Tibial nerve (tissue), 4 donors: Measurements from ENCODE around the gene SLC25A17. TPM values are rescaled to one million over a fixed set of nuclear protein-coding genes. Genes with fewer than 3 reads are reported as not detected.

Experiments
- DNase-seq, 2 donors: peaks; one replicate each; pipeline ENCODE4 v3.0.0-alpha.2; 2019; ENCODE audit warnings: low spot score in 2 of 2
- H3K27ac ChIP-seq, 4 donors: fragments of 200-600 bp; sonication (generic) in 3 of 4; one replicate each; pipeline ENCODE4 v1.5.1; 2017 to 2019; ENCODE audit warnings: mild to moderate bottlenecking in 1 of 4
- H3K27me3 ChIP-seq, 2 donors: fragments of 200-600 bp; sonication (generic) in 1 of 2; one replicate each; pipeline versions ENCODE4 v1.5.1 to v1.6.0; 2017 to 2019
- H3K36me3 ChIP-seq, 3 donors: fragments of 200-600 bp; sonication (generic); one replicate each; pipeline ENCODE4 v1.5.1; 2018 to 2019
- H3K4me1 ChIP-seq, 4 donors: fragments of 200-600 bp; sonication (generic) in 3 of 4; one replicate each; pipeline ENCODE4 v1.5.1; 2017 to 2019
- H3K4me3 ChIP-seq, 4 donors: fragments of 200-600 bp; sonication (generic) in 3 of 4; one replicate each; pipeline ENCODE4 v1.5.1; 2017 to 2019; ENCODE audit warnings: mild to moderate bottlenecking in 1 of 4, moderate library complexity in 1 of 4
- H3K9me3 ChIP-seq, 4 donors: fragments of 200-600 bp; sonication (generic) in 3 of 4; one replicate each; pipeline ENCODE4 v1.5.1; 2017 to 2019
- CTCF ChIP-seq, 5 experiments: fragments of 200-600 bp in 3 of 5; fragments of 450-650 bp in 2 of 5; sonication (generic) in 3 of 5; IDR thresholded peaks; one replicate each; pipeline ENCODE4 v1.5.1; 2016 to 2019; ENCODE audit warnings: antibody characterized with exemption in 5 of 5, mild to moderate bottlenecking in 3 of 5, moderate library complexity in 2 of 5
- EP300 ChIP-seq, 2 donors: sonication (generic); formaldehyde crosslinking; IDR thresholded peaks; one replicate each; pipeline ENCODE4 v1.6.1; 2017; ENCODE audit warnings: antibody characterized with exemption in 2 of 2, mild to moderate bottlenecking in 1 of 2
- POLR2A ChIP-seq, 2 donors: fragments of 450-650 bp; IDR thresholded peaks; one replicate each; pipeline ENCODE4 v1.6.1; 2017; ENCODE audit warnings: antibody characterized with exemption in 2 of 2, mild to moderate bottlenecking in 2 of 2, moderate library complexity in 2 of 2
- WGBS, 2 donors: methylation state at CpG; one replicate each; pipeline ENCODE4 v1.1.5; 2018; 5-methylcytosine and 5-hydroxymethylcytosine counted together
- total RNA-seq, 4 donors: library from RNA; depleted of rRNA; stranded (reverse); fragments of >200 nt; gene quantifications; one replicate each; pipeline ENCODE4 v1.1.0, GENCODE V29; 2016

Gene SLC25A17
- total RNA-seq, 4 donors from 2014 or later: 19.3 to 34.1 (median 21.4) TPM

GRCh38 chr22:40747361-40747760 lies 71.8 kb downstream of the SLC25A17 start:
- no peak for DNase-seq
- TF ChIP-seq CTCF (IDR thresholded peaks at IDR 0.05) (no peak), EP300 (IDR thresholded peaks at IDR 0.05) (no peak), POLR2A (IDR thresholded peaks at IDR 0.05) (no peak)
- WGBS, 2 donors: 53 to 67% methylated on average over 1 of the region's 1 CpG

DNA sequence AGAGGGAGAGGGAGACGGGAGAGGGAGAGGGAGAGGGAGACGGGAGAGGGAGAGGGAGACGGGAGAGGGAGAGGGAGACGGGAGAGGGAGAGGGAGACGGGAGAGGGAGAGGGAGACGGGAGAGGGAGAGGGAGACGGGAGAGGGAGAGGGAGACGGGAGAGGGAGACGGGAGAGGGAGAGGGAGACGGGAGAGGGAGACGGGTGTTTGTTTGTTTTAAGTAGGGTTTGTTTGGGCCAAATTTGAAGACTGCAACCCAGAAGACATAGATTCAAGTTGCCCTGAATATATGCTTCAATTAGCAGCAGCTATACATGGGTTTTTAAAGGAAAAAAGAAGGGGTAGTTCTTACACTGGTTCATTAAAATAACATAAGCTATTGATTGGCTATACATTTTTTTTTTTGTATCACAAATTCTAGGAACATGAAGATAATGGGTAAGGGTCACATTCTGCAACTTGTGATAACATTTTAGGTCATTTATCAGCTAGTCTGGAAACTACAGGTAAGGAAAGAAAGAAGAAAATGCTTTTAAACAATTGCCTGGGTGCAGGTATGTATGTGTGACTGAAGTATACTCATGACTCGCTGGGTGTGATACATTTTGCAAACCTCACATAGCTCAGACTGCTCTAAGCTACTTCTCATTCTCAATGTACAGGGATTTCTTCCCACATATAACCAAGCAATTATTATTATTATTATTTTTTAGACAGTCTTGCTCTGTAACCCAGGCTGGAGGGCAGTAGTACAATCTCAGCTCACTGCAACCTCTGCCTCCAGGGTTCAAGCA lies 72.5 kb downstream of the SLC25A17 start:
- Histone ChIP-seq H3K9me3 (peaks cover 0 to 10% (median 0%) of the 10 kb centered on the region in 4 donors), H3K4me1 (peaks cover 0 to 16% (median 0%) of the 10 kb centered on the region in 4 donors), H3K4me3 (peak overlapping the region in 1 of 4 donors; percentile 5), H3K36me3 (no peaks in the 10 kb centered on the region), H3K27ac (peak overlapping the region in 1 of 4 donors; percentile 61), H3K27me3 (no peaks in the 10 kb centered on the region)
- no peak for DNase-seq
- TF ChIP-seq EP300 (IDR thresholded peaks at IDR 0.05) (no peak), POLR2A (IDR thresholded peaks at IDR 0.05) (no peak)
- WGBS, 2 donors: 61 to 65% methylated on average over 8 of the region's 12 CpGs

More at GRCh38 chr22:40747361-40747760, 71.8 kb downstream of the SLC25A17 start:
- peaks cover 0 to 10% (median 0%) of the 10 kb centered on the region in 4 donors for H3K9me3 ChIP-seq
- no peaks in the 10 kb centered on the region for H3K27me3 ChIP-seq
- no peaks in the 10 kb centered on the region for H3K36me3 ChIP-seq
- peaks cover 0 to 22% (median 0%) of the 10 kb centered on the region in 4 donors for H3K4me1 ChIP-seq
- no peak overlapping the region for H3K4me3 ChIP-seq
- H3K27ac ChIP-seq: no peak overlapping the region

DNA sequence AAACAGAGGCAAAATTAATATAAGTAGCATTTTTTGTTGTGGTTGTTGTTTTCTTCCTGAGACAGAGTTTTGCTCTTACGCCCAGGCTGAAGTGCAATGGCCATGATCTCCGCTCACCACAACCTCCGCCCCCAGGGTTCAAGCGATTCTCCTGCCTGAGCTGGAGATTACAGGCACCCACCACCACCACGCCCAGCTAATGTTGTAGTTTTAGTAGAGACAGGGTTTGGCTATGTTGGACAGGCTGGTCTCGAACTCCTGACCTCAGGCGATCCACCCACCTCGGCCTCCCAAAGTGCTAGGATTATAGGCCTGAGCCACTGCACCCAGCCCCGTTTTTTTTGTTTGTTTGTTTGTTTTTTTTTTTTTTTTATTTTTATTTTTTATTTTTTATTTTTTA lies 75.4 kb downstream of the SLC25A17 start:
- no peak for DNase-seq

GRCh38 chr22:40741116-40741515 lies 78.0 kb downstream of the SLC25A17 start:
- Histone ChIP-seq H3K9me3 (no peaks in the 10 kb centered on the region), H3K4me3 (no peak overlapping the region), H3K36me3 (no peaks in the 10 kb centered on the region), H3K27me3 (no peaks in the 10 kb centered on the region), H3K27ac (no peak overlapping the region), H3K4me1 (no peaks in the 10 kb centered on the region)
- 55 to 67% methylated on average over 4 of the region's 4 CpGs for WGBS, 2 donors
- TF ChIP-seq POLR2A (IDR thresholded peaks at IDR 0.05): no peak
- TF ChIP-seq CTCF (IDR thresholded peaks at IDR 0.05): no peak
- no peak for TF ChIP-seq EP300 (IDR thresholded peaks at IDR 0.05)
- no peak for DNase-seq

More for the DNA sequence above, 75.4 kb downstream of the SLC25A17 start:
- Histone ChIP-seq H3K36me3 (no peaks in the 10 kb centered on the region), H3K27me3 (no peaks in the 10 kb centered on the region), H3K27ac (peak overlapping the region in 2 of 4 donors; percentile 64 to 76), H3K9me3 (peaks cover 0 to 9% (median 0%) of the 10 kb centered on the region in 4 donors), H3K4me3 (peak overlapping the region in 1 of 4 donors; percentile 19), H3K4me1 (no peaks in the 10 kb centered on the region)
- TF ChIP-seq EP300 (IDR thresholded peaks at IDR 0.05) (no peak), POLR2A (IDR thresholded peaks at IDR 0.05) (no peak), CTCF (IDR thresholded peaks at IDR 0.05) (no peak)
- WGBS, 2 donors: 68% methylated on average over 9 of the region's 9 CpGs

DNA sequence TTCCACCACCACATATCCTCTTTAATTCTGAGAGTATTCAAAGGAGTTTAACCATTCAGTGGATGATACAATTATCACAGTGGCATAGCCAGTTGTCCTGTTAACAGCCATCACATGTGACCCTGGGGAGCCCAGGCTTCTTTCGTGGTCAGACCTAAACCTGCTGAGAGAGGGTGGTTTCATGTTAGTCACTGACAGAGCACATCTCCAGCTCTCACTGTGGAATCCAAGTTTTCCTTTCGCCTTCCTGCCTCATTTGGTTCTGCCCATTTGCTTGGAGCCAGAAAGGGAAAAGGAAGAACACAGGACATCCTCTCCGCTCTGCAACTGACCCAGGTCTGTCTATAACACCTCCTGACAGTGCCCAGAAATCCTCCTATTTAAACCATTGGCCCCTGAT lies 79.4 kb downstream of the SLC25A17 start:
- Histone ChIP-seq H3K27me3 (no peaks in the 10 kb centered on the region), H3K27ac (no peak overlapping the region), H3K4me1 (peaks cover 0 to 10% (median 0%) of the 10 kb centered on the region in 4 donors), H3K9me3 (no peaks in the 10 kb centered on the region), H3K4me3 (no peak overlapping the region), H3K36me3 (no peaks in the 10 kb centered on the region)
- DNase-seq: no peak
- TF ChIP-seq POLR2A (IDR thresholded peaks at IDR 0.05) (no peak), CTCF (IDR thresholded peaks at IDR 0.05) (no peak), EP300 (IDR thresholded peaks at IDR 0.05) (no peak)
- WGBS, 2 donors: 73 to 88% methylated on average over 3 of the region's 3 CpGs
